Bronchial epithelial cell (primary cell): ENCODE measurements around the gene NPEPPS. TPM values are rescaled to one million over a fixed set of nuclear protein-coding genes. Genes with fewer than 3 reads are reported as not detected.

ENCODE experiments used
- DNase-seq: peaks from one replicate; pipeline ENCODE4 v3.0.0-alpha.2; 2010; ENCODE audit warnings: low read depth
- FAIRE-seq: peaks from 2 replicates; lab custom pipeline; 2011; peaks lifted over from hg19 to GRCh38; lab: Jason Lieb, UNC
- H3K27me3 ChIP-seq: 2 replicates; pipeline ENCODE4 v1.5.1; 2011; ENCODE audit warnings: low read length; ENCODE audit not compliant: control insufficient read depth, insufficient read depth
- H3K36me3 ChIP-seq: 2 replicates; pipeline ENCODE4 v1.5.1; 2011; ENCODE audit warnings: low read length; ENCODE audit not compliant: control insufficient read depth, insufficient read depth
- H3K4me3 ChIP-seq: 2 replicates; pipeline ENCODE4 v1.5.1; 2011; ENCODE audit warnings: mild to moderate bottlenecking, low read depth, low read length, control low read depth
- CTCF ChIP-seq: IDR thresholded peaks from 2 replicates; pipeline ENCODE4 v1.5.1; 2011; ENCODE audit warnings: mild to moderate bottlenecking, moderate library complexity, low read length, control low read depth, inconsistent platforms; ENCODE audit not compliant: insufficient read depth, severe bottlenecking
- total RNA-seq: library from RNA; depleted of rRNA; stranded (reverse); fragments of >200 nt; gene quantifications from 2 replicates; pipeline ENCODE4 v1.2.1, GENCODE V29; 2014

NPEPPS gene
- total RNA-seq, 1 donor from 2014 or later: 84.2 TPM

GRCh38 chr17:47649972-47650524, 119.1 kb downstream of the NPEPPS start:
- H3K36me3 ChIP-seq: peaks cover 11% of the 10 kb centered on the region
- DNase-seq (peak; percentile 12), FAIRE-seq (no peak)
- no peak for TF ChIP-seq CTCF
- peak overlapping the region; percentile 73 for H3K4me3 ChIP-seq
- no peaks in the 10 kb centered on the region for H3K27me3 ChIP-seq

GRCh38 chr17:47650525-47651522, 119.9 kb downstream of the NPEPPS start:
- Histone ChIP-seq H3K36me3 (peaks cover 14% of the 10 kb centered on the region), H3K27me3 (no peaks in the 10 kb centered on the region), H3K4me3 (peak overlapping the region; percentile 73)
- FAIRE-seq (no peak), DNase-seq (peak; percentile 82)
- no peak for TF ChIP-seq CTCF

- Histone ChIP-seq H3K4me3 (no peak overlapping the region), H3K36me3 (peaks cover 17% of the 10 kb centered on the region), H3K27me3 (no peaks in the 10 kb centered on the region)
- FAIRE-seq (no peak), DNase-seq (no peak)
- no peak for TF ChIP-seq CTCF
Observed at GRCh38 chr17:47651704-47652103, 120.8 kb downstream of the NPEPPS start.

- no peak for FAIRE-seq
- TF ChIP-seq CTCF: no peak
- Histone ChIP-seq H3K36me3 (peaks cover 25% of the 10 kb centered on the region), H3K27me3 (no peaks in the 10 kb centered on the region), H3K4me3 (no peak overlapping the region)
- no peak for DNase-seq
Observed at GRCh38 chr17:47652570-47652969, 121.7 kb downstream of the NPEPPS start.

- no peak for TF ChIP-seq CTCF
- Histone ChIP-seq H3K36me3 (peaks cover 31% of the 10 kb centered on the region), H3K4me3 (no peak overlapping the region), H3K27me3 (no peaks in the 10 kb centered on the region)
- no peak for DNase-seq
- no peak for FAIRE-seq
Observed at GRCh38 chr17:47653442-47653841, 122.5 kb downstream of the NPEPPS start.
